OCI-LY7 (cell line): ENCODE measurements around the gene HPDL.

Experiments used
- EZH2phosphoT487 ChIP-seq: fragments of 200-600 bp; sonication (generic); IDR thresholded peaks from 2 replicates; pipeline ENCODE4 v1.6.1; 2018; ENCODE audit warnings: low read depth, borderline replicate concordance, mild to moderate bottlenecking, mixed run types, antibody characterized with exemption, low read length, moderate library complexity, mixed read lengths
- TF ChIP-seq, protein P1 (sequence below): fragments of 200-600 bp; sonication (generic); conservative IDR thresholded peaks from 2 replicates; pipeline ENCODE4 v1.5.1; 2014; ENCODE audit warnings: mild to moderate bottlenecking, antibody characterized with exemption, low read length, moderate library complexity, mixed read lengths

- TF ChIP-seq, protein P1, sequence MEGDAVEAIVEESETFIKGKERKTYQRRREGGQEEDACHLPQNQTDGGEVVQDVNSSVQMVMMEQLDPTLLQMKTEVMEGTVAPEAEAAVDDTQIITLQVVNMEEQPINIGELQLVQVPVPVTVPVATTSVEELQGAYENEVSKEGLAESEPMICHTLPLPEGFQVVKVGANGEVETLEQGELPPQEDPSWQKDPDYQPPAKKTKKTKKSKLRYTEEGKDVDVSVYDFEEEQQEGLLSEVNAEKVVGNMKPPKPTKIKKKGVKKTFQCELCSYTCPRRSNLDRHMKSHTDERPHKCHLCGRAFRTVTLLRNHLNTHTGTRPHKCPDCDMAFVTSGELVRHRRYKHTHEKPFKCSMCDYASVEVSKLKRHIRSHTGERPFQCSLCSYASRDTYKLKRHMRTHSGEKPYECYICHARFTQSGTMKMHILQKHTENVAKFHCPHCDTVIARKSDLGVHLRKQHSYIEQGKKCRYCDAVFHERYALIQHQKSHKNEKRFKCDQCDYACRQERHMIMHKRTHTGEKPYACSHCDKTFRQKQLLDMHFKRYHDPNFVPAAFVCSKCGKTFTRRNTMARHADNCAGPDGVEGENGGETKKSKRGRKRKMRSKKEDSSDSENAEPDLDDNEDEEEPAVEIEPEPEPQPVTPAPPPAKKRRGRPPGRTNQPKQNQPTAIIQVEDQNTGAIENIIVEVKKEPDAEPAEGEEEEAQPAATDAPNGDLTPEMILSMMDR = no peak
- no peak for TF ChIP-seq EZH2phosphoT487
Observed at GRCh38 chr1:45305231-45305630, 21.5 kb upstream of the HPDL start.
